Pulmonary artery endothelial cell (primary cell): Measurements from ENCODE around the gene TPRX1. TPM values are rescaled to one million over a fixed set of nuclear protein-coding genes. Genes with fewer than 3 reads are reported as not detected.
"Not testable (repeated sequence)": the region's sequence is repeated elsewhere in the genome, so short reads cannot be mapped to it uniquely, and the experiment has no call there.

Source experiments
- DNase-seq: peaks from one replicate; pipeline ENCODE4 v3.0.0-alpha.2; 2011; ENCODE audit warnings: low read depth, low spot score
- total RNA-seq: library from RNA; depleted of rRNA; stranded (reverse); fragments of >200 nt; gene quantifications from 2 replicates; pipeline ENCODE4 v1.2.3, GENCODE V29; 2014

The TPRX1 gene
- total RNA-seq = not detected in 2 replicates

GRCh38 chr19:47804451-47804850, at the start of gene TPRX1:
TPRX1 (minus strand) TSS chr19:47804551; CDS start chr19:47804539, 12 bp downstream.
- not testable (repeated sequence) for DNase-seq

- no peak for DNase-seq
Measured at GRCh38 chr19:47853003-47853402, 48.7 kb upstream of the TPRX1 start.

- no peak for DNase-seq
Measured at GRCh38 chr19:47848823-47849473, 44.6 kb upstream of the TPRX1 start.

- no peak for DNase-seq
Measured at GRCh38 chr19:47848425-47848822, 44.1 kb upstream of the TPRX1 start.

- no peak for DNase-seq
Measured at GRCh38 chr19:47842941-47843340, 38.6 kb upstream of the TPRX1 start.

GRCh38 chr19:47839913-47840312, 35.6 kb upstream of the TPRX1 start:
- DNase-seq = no peak

GRCh38 chr19:47839411-47839810, 35.1 kb upstream of the TPRX1 start:
- DNase-seq = no peak

GRCh38 chr19:47836038-47836437, 31.7 kb upstream of the TPRX1 start:
- DNase-seq = no peak

GRCh38 chr19:47832723-47833122, 28.4 kb upstream of the TPRX1 start:
- no peak for DNase-seq

- DNase-seq = no peak
Measured at GRCh38 chr19:47826800-47827199, 22.4 kb upstream of the TPRX1 start.

- DNase-seq = no peak
Measured at GRCh38 chr19:47824396-47824795, 20.0 kb upstream of the TPRX1 start.

GRCh38 chr19:47821460-47822020, 17.2 kb upstream of the TPRX1 start, which contains the start of gene CRX:
CRX (plus strand) TSS chr19:47821937; CDS start chr19:47834444, 12,507 bp downstream.
- DNase-seq = no peak

- no peak for DNase-seq
Measured at GRCh38 chr19:47820410-47820809, 16.1 kb upstream of the TPRX1 start.

GRCh38 chr19:47819858-47820257, 15.5 kb upstream of the TPRX1 start:
- DNase-seq = no peak

GRCh38 chr19:47818221-47818620, 13.9 kb upstream of the TPRX1 start:
- DNase-seq = not testable (repeated sequence)

- not testable (repeated sequence) for DNase-seq
Measured at GRCh38 chr19:47816270-47816669, 11.9 kb upstream of the TPRX1 start.

- DNase-seq = no peak
Measured at GRCh38 chr19:47813995-47814328, 9.6 kb upstream of the TPRX1 start.

GRCh38 chr19:47813304-47813994, 9.1 kb upstream of the TPRX1 start:
- DNase-seq = no peak

GRCh38 chr19:47806435-47806834, 2.1 kb upstream of the TPRX1 start:
- no peak for DNase-seq

GRCh38 chr19:47805313-47805712, 962 bp upstream of the TPRX1 start:
- DNase-seq = no peak

GRCh38 chr19:47803671-47804070, 680 bp downstream of the TPRX1 start:
- not testable (repeated sequence) for DNase-seq

- DNase-seq = not testable (repeated sequence)
Measured at GRCh38 chr19:47803148-47803547, 1.2 kb downstream of the TPRX1 start.
